RPMI8226 (cell line): ENCODE data around the gene SH2D3A.

ENCODE experiments used
- DNase-seq: peaks from one replicate; pipeline ENCODE4 v3.0.0-alpha.2; 2015

The SH2D3A gene

DNA sequence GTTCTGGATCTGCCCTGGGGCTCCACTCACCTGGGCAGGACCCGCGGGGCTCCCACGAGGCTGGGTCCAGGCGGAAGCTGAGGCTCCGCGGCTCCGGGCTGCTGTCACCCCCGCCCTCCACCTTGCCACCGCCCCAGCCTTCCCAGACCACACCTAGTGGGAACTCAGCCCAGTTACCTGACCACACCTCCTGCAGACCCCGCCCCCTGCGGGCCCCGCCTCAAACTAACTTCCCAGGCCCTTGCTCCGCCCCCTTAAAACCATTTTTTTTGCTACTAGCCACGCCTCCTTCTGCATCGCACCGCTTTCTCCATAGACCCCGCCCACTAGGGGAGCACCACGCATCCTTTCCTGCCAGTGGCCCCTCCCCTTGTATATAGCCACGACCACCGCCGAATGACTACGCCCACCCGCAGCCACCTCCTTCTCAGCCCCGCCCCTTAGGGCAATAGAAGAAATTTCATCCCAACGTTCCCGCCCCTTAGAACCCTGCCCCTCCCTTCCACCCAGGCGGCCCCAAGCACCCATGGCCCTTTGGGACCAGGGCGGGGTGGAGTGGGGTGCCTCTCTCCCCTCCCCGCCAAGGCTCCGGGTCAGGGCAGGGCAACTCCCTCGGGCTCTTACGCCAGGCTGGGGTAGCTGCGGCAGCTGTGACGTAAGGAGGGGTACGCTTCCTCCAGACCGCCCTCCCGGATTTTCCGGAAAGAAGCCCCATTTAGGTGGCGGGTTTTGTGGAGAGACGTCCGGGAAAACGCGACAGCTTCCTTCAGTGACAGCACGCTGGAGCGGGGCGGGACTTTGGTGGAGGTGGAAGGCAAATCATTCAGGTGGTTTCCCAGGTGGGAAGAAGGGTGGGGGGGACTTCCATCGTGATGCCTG, at the start of gene SH2D3A:
Gene SH2D3A (minus strand): TSS at position 79 of the 879 bp plus-strand sequence. CDS start 3,687 bp downstream, outside the sequence.
- DNase-seq = peak; percentile 96

- no peak for DNase-seq
Observed at GRCh38 chr19:6813659-6814058, 46.4 kb upstream of the SH2D3A start.

GRCh38 chr19:6812612-6813011, 45.4 kb upstream of the SH2D3A start:
- no peak for DNase-seq

DNA sequence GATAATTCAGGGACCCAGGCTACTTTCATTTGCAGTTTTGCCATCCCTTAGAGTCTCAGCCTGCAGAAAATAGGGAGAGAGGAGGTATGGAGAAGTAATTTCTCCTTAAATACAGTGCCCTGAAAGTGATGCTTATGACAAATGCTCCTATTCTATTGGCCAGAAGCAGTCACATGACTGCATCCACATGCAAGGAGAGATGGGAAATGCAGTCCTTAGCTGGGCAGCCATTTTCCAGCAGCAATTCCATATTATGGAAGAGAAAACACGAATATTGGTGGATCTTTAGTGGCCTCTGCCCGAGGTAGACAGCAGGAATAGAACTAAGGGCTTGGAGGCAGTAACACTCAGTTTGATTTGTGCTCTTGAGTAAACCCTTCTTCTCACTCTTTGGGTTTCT, 44.7 kb upstream of the SH2D3A start:
- peak; percentile 17 for DNase-seq

- no peak for DNase-seq
Observed at GRCh38 chr19:6811378-6811777, 44.1 kb upstream of the SH2D3A start.

DNA sequence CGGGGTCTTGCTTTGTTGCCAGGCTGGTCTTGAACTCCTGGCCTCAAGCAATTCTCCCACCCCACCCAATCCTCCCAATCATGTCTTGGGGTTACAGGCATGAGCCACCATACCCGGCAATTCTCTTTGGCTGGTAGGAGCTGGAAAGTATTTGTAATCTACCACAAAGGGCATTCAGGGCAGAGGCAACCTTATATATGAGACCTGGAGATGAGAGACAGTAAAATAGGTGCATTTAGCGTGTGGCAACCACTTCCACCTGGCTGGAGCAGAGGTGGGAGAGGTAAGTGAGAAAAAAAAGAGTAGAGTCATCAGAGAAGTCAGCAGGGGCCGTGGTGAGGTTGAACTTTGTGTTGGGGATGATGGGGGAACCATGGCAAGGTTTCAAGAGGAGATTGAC, 42.0 kb upstream of the SH2D3A start:
- DNase-seq = no peak

- no peak for DNase-seq
Observed at GRCh38 chr19:6808494-6808893, 41.3 kb upstream of the SH2D3A start.

DNA sequence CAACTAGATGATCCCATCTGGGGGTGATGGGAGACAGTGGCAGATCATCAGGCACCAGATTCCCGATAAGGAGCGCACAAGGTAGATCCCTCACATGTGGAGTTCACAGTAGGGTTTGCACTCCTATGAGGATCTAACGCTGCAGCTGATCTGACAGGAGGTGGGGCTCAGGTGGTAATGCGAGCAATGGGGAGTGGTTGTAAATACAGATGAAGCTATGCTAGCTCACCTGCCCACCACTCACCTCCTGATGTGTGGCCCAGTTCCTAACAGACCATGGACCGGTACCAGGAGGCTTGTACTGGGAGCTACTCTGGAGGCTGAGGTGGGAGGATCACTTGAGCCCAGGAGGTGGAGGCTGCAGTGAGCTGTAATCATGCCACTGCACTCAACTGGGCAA, 40.1 kb upstream of the SH2D3A start:
- DNase-seq = no peak

DNA sequence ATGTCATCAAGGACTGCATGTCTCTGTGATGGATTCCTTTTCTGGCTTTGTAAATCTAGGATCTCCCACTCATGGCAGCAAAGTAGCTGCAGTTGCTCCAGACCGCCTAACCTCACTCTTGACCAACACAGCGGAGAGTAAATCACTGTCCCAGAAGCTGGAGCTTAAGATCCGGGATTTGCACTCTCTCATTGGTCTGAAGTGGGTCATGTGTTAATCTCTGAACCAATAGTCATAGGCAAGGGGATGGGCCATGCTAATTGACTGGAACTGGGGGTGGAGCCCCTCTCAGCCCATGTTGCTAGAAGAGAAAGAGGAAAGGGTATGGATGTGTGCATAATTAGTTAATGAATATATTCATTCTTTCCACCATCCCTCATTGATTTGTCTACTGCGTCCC, 39.3 kb upstream of the SH2D3A start:
- DNase-seq = no peak

DNA sequence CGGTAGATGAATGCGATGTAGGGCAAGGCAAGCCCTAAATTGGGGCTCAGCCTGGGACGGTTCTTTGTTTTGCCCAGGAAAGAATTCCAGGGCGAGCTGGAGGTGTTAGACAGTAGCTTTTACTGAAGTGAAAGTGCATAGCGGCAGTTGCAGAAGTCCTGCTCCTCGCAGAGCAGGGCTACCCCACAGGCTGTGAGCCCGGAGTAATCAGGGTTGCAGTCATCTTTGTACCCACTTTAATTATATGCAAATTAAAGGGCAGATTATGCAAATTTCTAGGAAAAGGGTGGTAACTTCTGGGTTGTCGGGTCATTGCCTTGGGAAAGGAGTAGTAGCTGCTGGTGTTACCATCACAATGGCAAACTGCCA, 35.8 kb upstream of the SH2D3A start:
- peak; percentile 62 for DNase-seq

- peak; percentile 90 for DNase-seq
Observed at GRCh38 chr19:6802336-6803035, 35.3 kb upstream of the SH2D3A start.

GRCh38 chr19:6801485-6802086, 34.4 kb upstream of the SH2D3A start:
- peak; percentile 93 for DNase-seq

GRCh38 chr19:6800991-6801484, 33.8 kb upstream of the SH2D3A start:
- peak; percentile 6 for DNase-seq

GRCh38 chr19:6800160-6800790, 33.0 kb upstream of the SH2D3A start:
- DNase-seq = peak; percentile 12

GRCh38 chr19:6797646-6798045, 30.4 kb upstream of the SH2D3A start:
- no peak for DNase-seq

GRCh38 chr19:6796278-6796677, 29.0 kb upstream of the SH2D3A start:
- no peak for DNase-seq

- no peak for DNase-seq
Observed at GRCh38 chr19:6794686-6795431, 27.6 kb upstream of the SH2D3A start.

- DNase-seq = no peak
Observed at GRCh38 chr19:6793973-6794372, 26.7 kb upstream of the SH2D3A start.

DNA sequence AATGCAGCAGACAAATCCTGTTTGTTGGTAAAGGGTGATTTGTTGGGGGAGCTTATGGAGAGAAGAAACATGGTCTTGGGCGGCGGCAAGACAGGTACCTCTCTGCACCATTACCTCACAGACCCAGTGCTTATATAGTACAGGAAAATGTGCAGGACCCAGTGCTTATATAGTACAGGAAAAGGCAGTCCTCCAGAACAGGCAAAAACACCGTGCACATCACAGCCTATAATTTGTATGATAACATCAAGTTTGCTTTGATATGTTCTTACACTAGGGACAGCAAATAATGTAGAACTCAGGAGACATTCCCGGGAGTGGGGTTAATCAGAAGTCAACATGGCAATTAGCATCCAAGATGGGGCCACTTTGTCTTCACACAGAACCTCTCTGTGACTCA, 26.2 kb upstream of the SH2D3A start:
- no peak for DNase-seq

GRCh38 chr19:6791237-6791636, 24.0 kb upstream of the SH2D3A start:
- no peak for DNase-seq

- no peak for DNase-seq
Observed at GRCh38 chr19:6790194-6791128, 23.2 kb upstream of the SH2D3A start.
